Measurements from ENCODE around the gene LRP1B.

DNA sequence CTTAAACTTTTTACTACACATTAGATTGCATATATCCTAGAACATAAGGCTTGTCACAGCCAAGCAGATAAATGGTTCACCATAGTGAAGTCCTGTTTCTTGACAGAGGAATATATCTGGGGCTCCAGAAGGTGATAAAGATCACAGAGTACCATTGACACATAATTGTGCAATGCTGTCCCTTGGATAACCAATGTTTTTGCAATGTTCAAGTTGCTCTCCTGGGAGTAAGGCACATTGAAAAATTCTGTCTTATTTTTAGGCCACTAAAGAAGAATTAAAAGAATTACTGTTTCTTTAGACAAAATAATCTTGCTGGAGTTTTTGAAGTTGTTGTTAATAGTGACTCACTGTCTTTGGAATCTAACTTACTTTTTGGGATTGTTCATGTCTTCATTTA lies 1132.8 kb downstream of the LRP1B start:
- TF ChIP-seq CTCF (IDR thresholded peaks at IDR 0.05) (no peak), EZH2 (IDR thresholded peaks at IDR 0.05; ENCODE audit: borderline replicate concordance, insufficient read depth, low read depth, low read length, poor library complexity, severe bottlenecking) (no peak)
